CD4-positive, alpha-beta memory T cell (primary cell): ENCODE data around the gene SLC1A2. TPM values are rescaled to one million over a fixed set of nuclear protein-coding genes. Genes with fewer than 3 reads are reported as not detected.

ENCODE experiments used
- CTCF ChIA-PET: fragments of 350-600 bp; sonication (Branson Sonifier 250); formaldehyde crosslinking; loops from one replicate; lab custom pipeline; 2021; ENCODE audit warnings: inconsistent platforms; ENCODE audit not compliant: partially characterized antibody; lab: Charles Lee
- POLR2A ChIA-PET: fragments of 350-600 bp; sonication (Branson Sonifier 250); formaldehyde crosslinking; loops from one replicate; lab custom pipeline; 2021; ENCODE audit not compliant: partially characterized antibody; lab: Charles Lee
- DNase-seq, 5 donors: peaks; one replicate each; pipeline versions ENCODE4 v3.0.0 to v3.0.0-alpha.2; 2020 to 2022; ENCODE audit warnings: mixed read lengths in 1 of 5
- H3K27ac ChIP-seq: one replicate; pipeline ENCODE4 v1.7.0; 2013; ENCODE audit warnings: low read depth, low read length
- H3K27me3 ChIP-seq: 2 replicates; pipeline ENCODE4 v1.7.0; 2013; ENCODE audit warnings: mild to moderate bottlenecking, low read length, moderate library complexity; ENCODE audit not compliant: insufficient read depth
- H3K36me3 ChIP-seq: 2 replicates; pipeline ENCODE4 v1.7.0; 2013; ENCODE audit warnings: mild to moderate bottlenecking, low read length, moderate library complexity; ENCODE audit not compliant: insufficient read depth
- H3K4me1 ChIP-seq: 2 replicates; pipeline ENCODE4 v1.7.0; 2013; ENCODE audit warnings: mild to moderate bottlenecking, low read length, moderate library complexity; ENCODE audit not compliant: insufficient read depth
- H3K4me3 ChIP-seq, 2 donors: one replicate each; pipeline ENCODE4 v1.7.0; 2013; ENCODE audit warnings: low read length in 2 of 2, mild to moderate bottlenecking in 1 of 2
- H3K9me3 ChIP-seq, 2 donors: one replicate each; pipeline ENCODE4 v1.7.0; 2013; ENCODE audit warnings: low read length in 2 of 2, control low read depth in 1 of 2; ENCODE audit not compliant: control insufficient read depth in 1 of 2
- H3K27ac Mint-ChIP-seq, 7 donors: one replicate each; pipeline ENCODE4 v1.8.0; 2020 to 2021; ENCODE audit warnings: mixed read lengths in 7 of 7, mild to moderate bottlenecking in 6 of 7, inconsistent platforms in 3 of 7, moderate library complexity in 3 of 7
- H3K27me3 Mint-ChIP-seq, 2 donors: one replicate each; pipeline ENCODE4 v1.8.0; 2020 to 2021; ENCODE audit warnings: mixed read lengths in 2 of 2
- H3K36me3 Mint-ChIP-seq, 2 donors: one replicate each; pipeline ENCODE4 v1.8.0; 2020 to 2021; ENCODE audit warnings: mixed read lengths in 2 of 2, inconsistent platforms in 1 of 2, mild to moderate bottlenecking in 1 of 2
- H3K4me1 Mint-ChIP-seq, 4 donors: one replicate each; pipeline ENCODE4 v1.8.0; 2020 to 2021; ENCODE audit warnings: mixed read lengths in 4 of 4, mild to moderate bottlenecking in 1 of 4
- H3K4me3 Mint-ChIP-seq, 8 donors: one replicate each; pipeline ENCODE4 v1.8.0; 2020 to 2021; ENCODE audit warnings: mixed read lengths in 8 of 8, mild to moderate bottlenecking in 7 of 8, moderate library complexity in 6 of 8, inconsistent platforms in 3 of 8
- H3K9me3 Mint-ChIP-seq, 8 donors: one replicate each; pipeline ENCODE4 v1.8.0; 2020 to 2021; ENCODE audit warnings: mixed read lengths in 8 of 8, mild to moderate bottlenecking in 5 of 8, inconsistent platforms in 3 of 8, moderate library complexity in 1 of 8
- intact Hi-C: fragments of 100-400 bp; cut with micrococcal nuclease; formaldehyde crosslinking; loops from one replicate; pipeline ENCODE4 v1.15.1; 2023
- polyA plus RNA-seq, 2 donors: library from polyadenylated mRNA; unstranded; fragments of 300-500 nt; fragmentation: Illumina TruSeq; gene quantifications; one replicate each; pipeline ENCODE4 v1.2.3, GENCODE V29; 2021
- total RNA-seq, 2 experiments: library from RNA; stranded (reverse); gene quantifications; one replicate each; pipeline ENCODE4 v1.2.3, GENCODE V29; 2021

Gene SLC1A2
- total and polyA plus RNA-seq, 4 experiments from 2014 or later, result 0.08 to 0.25 (median 0.11) TPM

DNA sequence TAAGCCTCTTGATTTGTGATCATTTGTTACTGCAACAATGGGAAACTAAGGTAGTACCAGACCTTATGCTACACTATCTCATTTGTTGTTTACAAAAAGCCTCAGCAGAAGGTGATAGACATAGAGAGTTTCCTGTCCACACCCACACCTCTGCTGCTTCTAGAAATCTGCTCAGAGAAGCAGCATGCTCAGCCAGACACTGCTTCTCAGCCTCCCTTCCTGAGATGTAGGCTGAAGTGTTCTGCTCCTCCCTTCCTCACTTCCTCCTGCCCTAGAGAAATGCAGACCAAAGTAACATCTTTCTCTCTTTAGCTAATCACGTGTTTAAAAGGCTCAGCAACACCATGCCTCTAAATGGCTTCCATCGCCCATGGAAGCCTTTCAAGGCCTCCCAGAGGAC lies 88.4 kb downstream of the SLC1A2 start:
- peaks cover 48 to 71% (median 62%) of the 10 kb centered on the region in 4 donors for H3K4me1 Mint-ChIP-seq
- H3K27me3 Mint-ChIP-seq, result no peaks in the 10 kb centered on the region
- POLR2A ChIA-PET, result interaction anchor here (0.6 to 3.4 kb wide), 28 partner anchors 9 to 334 kb away, joined by 3 to 30 read pairs (median 4); partner anchors contain the start of gene CD44
- H3K9me3 Mint-ChIP-seq, result peaks cover 0 to 8% (median 3%) of the 10 kb centered on the region in 8 donors
- H3K27me3 ChIP-seq, result no peaks in the 10 kb centered on the region
- no peaks in the 10 kb centered on the region for H3K9me3 ChIP-seq
- peak; percentile 67 to 76 (median 72) for DNase-seq
- H3K36me3 ChIP-seq, result no peaks in the 10 kb centered on the region
- H3K27ac Mint-ChIP-seq, result peak overlapping the region; percentile 84 to 95 (median 92)
- H3K36me3 Mint-ChIP-seq, result peaks cover 0 to 2% of the 10 kb centered on the region in 2 donors
- H3K4me3 ChIP-seq, result peak overlapping the region in 1 of 2 donors; percentile 1
- intact Hi-C loops, result loop anchor here (1.0 to 5.0 kb wide), 2 partner anchors 18 to 41 kb away; no protein-coding TSS in a partner anchor
- H3K27ac ChIP-seq, result peak overlapping the region; percentile 47
- CTCF ChIA-PET, result interaction anchor here (0.7 to 4.3 kb wide), 7 partner anchors 13 to 98 kb away, joined by 3 to 28 read pairs (median 5); no protein-coding TSS in a partner anchor
- peaks cover 63% of the 10 kb centered on the region for H3K4me1 ChIP-seq
- peak overlapping the region in 7 of 8 donors; percentile 3 to 81 (median 34) for H3K4me3 Mint-ChIP-seq

DNA sequence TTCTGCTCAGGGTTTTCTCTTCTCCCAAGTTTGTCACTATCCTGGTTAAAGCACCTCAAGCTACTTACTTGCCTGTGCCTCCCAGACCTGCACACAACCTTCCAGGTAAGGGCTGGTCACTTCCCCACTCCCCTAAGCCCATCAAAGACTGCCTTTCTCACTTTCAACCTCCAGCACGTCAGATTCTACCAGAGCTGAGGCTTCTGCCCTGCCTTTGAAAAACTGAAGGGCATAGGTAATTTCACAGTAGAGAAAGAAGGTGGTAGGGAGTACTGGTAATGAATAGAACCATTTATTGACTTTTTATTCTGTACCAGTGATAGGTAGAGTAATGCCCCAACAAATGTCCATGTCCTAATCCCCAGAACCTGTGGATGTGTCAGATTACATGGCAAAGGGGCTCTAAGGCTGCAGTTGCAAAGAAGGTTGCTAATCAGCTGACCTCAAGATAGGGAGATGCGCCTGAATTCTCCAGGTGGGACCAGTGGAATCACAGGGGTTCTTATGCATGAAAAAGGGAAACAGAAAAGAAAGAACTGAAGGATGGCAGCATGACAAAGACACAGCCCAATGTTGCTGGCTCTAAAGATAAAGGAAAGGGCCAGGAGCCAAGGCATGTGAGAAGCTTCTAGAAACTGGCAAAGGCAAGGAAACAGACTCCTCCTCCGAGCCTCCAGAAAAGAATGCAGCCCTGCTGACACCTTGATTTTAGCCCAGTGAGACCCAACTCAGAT lies 89.0 kb downstream of the SLC1A2 start:
- intact Hi-C loops, result loop anchor here (5.0 kb wide), 1 partner anchor 42 kb away; no protein-coding TSS in a partner anchor

DNA sequence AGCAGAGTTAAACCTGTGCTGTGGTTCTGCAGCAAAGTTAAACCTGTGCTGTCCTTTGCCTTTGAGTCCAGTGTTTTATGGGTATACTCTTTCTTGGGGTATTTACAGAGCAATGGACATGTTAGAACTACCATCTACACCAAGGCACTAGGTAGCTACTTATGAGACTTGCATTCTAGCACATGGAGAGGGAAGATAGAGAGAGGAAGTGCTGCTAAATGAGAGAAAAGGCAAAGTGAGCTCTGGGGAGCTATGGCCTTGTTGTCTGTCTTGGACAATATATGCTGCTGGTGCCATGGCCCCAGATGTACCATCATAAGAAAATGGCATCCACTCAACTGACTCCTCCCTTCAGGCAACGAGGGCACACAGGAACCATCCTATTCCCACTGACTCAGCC lies 91.5 kb downstream of the SLC1A2 start:
- no peaks in the 10 kb centered on the region for H3K36me3 ChIP-seq
- no peaks in the 10 kb centered on the region for H3K27me3 Mint-ChIP-seq
- H3K36me3 Mint-ChIP-seq, result peaks cover 2 to 4% of the 10 kb centered on the region in 2 donors
- H3K27ac ChIP-seq, result no peak overlapping the region
- intact Hi-C loops, result no loop called here
- ChIA-PET CTCF (interaction anchor here (0.6 to 4.3 kb wide), 7 partner anchors 10 to 83 kb away, joined by 3 to 28 read pairs (median 3); no protein-coding TSS in a partner anchor), POLR2A (interaction anchor here (0.8 to 1.4 kb wide), 5 partner anchors 9 to 162 kb away, joined by 3 to 5 read pairs (median 4); no protein-coding TSS in a partner anchor)
- H3K4me1 Mint-ChIP-seq, result peaks cover 42 to 75% (median 59%) of the 10 kb centered on the region in 4 donors
- H3K4me3 Mint-ChIP-seq, result no peak overlapping the region
- no peaks in the 10 kb centered on the region for H3K27me3 ChIP-seq
- H3K4me3 ChIP-seq, result no peak overlapping the region
- H3K9me3 Mint-ChIP-seq, result peaks cover 0 to 8% (median 3%) of the 10 kb centered on the region in 8 donors
- H3K4me1 ChIP-seq, result peaks cover 54% of the 10 kb centered on the region
- peak overlapping the region in 5 of 7 donors; percentile 50 to 77 (median 74) for H3K27ac Mint-ChIP-seq
- DNase-seq, result no peak
- no peaks in the 10 kb centered on the region for H3K9me3 ChIP-seq

More for the DNA sequence above, 89.0 kb downstream of the SLC1A2 start:
- Mint-ChIP-seq H3K4me1 (peaks cover 49 to 73% (median 63%) of the 10 kb centered on the region in 4 donors), H3K4me3 (peak overlapping the region in 7 of 8 donors; percentile 3 to 81 (median 50)), H3K36me3 (peaks cover 1 to 2% of the 10 kb centered on the region in 2 donors), H3K27me3 (no peaks in the 10 kb centered on the region), H3K27ac (peak overlapping the region; percentile 84 to 95 (median 92)), H3K9me3 (peaks cover 0 to 8% (median 3%) of the 10 kb centered on the region in 8 donors)
- H3K27me3 ChIP-seq, result no peaks in the 10 kb centered on the region
- no peaks in the 10 kb centered on the region for H3K9me3 ChIP-seq
- peaks cover 63% of the 10 kb centered on the region for H3K4me1 ChIP-seq
- DNase-seq, result no peak
- CTCF ChIA-PET, result interaction anchor here (0.9 to 4.3 kb wide), 12 partner anchors 10 to 74 kb away, joined by 3 to 28 read pairs (median 4); no protein-coding TSS in a partner anchor
- H3K4me3 ChIP-seq, result peak overlapping the region in 1 of 2 donors; percentile 1
- H3K36me3 ChIP-seq, result no peaks in the 10 kb centered on the region
- POLR2A ChIA-PET, result interaction anchor here (0.7 to 3.4 kb wide), 26 partner anchors 8 to 333 kb away, joined by 3 to 30 read pairs (median 4); partner anchors contain the start of gene CD44
- peak overlapping the region; percentile 47 for H3K27ac ChIP-seq

DNA sequence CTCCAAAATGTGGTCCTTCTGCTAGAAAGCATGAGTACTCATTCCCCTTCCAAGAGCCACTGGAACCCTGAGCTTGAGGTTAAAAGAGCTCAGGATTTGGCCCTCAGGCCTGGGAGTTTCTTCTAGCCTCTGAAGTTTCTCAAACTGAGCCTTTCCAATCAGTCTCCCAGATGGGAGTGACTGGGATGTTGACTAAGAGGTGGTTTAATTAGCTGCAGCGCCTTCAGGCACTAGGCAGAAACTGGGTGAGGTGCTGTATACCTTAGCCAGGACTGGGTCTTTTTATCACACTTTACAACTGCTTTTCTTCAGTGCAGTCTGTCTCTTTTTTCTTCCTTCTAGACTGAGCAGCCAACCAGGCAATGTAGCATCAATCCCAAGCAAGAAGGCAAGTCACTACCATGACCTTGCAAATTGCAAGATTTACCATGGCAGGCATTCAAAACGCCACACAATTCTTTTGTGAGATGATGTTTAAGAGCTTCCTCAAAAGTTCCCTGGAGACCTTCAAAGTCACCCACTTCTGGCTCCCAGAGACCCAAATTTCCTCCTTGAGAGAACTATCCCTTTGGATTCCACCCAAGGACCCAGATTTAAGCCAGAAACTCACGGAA lies 93.0 kb downstream of the SLC1A2 start:
- no peaks in the 10 kb centered on the region for H3K27me3 ChIP-seq
- H3K4me1 ChIP-seq, result peaks cover 39% of the 10 kb centered on the region
- H3K36me3 ChIP-seq, result no peaks in the 10 kb centered on the region
- Mint-ChIP-seq H3K27ac (peak overlapping the region in 1 of 7 donors; percentile 13), H3K36me3 (peaks cover 2 to 4% of the 10 kb centered on the region in 2 donors), H3K27me3 (no peaks in the 10 kb centered on the region), H3K9me3 (peaks cover 0 to 8% (median 3%) of the 10 kb centered on the region in 8 donors), H3K4me1 (peaks cover 34 to 62% (median 48%) of the 10 kb centered on the region in 4 donors), H3K4me3 (no peak overlapping the region)
- ChIA-PET CTCF (interaction anchor here (0.7 to 1.4 kb wide), 2 partner anchors 20 to 251 kb away, joined by 5 to 6 read pairs; no protein-coding TSS in a partner anchor), POLR2A (no interaction called here)
- DNase-seq, result no peak
- H3K4me3 ChIP-seq, result no peak overlapping the region
- no peak overlapping the region for H3K27ac ChIP-seq
- intact Hi-C loops, result no loop called here
- no peaks in the 10 kb centered on the region for H3K9me3 ChIP-seq

DNA sequence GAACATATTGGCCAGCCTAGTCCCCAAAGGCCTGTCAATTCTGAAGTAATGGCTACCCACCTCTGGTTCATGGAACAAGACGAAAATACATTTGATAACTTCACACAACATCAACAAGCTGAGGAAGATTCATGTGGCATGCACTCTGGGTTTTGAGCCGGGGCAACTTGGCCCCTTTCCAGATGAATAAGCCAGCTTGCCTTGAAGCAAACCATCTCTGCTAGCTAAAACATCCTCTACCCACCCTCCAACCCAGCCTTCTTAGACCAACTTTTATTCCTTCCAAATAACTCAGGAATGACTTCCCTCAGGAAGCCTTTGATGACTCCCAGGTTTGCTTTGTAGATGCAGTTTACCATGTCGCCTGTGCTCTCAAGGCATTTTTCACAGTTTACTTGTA lies 94.4 kb downstream of the SLC1A2 start:
- intact Hi-C loops, result no loop called here
- H3K4me3 ChIP-seq, result no peak overlapping the region
- H3K36me3 ChIP-seq, result no peaks in the 10 kb centered on the region
- no peak overlapping the region for H3K4me3 Mint-ChIP-seq
- DNase-seq, result no peak
- POLR2A ChIA-PET, result no interaction called here
- peaks cover 27 to 48% (median 35%) of the 10 kb centered on the region in 4 donors for H3K4me1 Mint-ChIP-seq
- peaks cover 0 to 8% (median 3%) of the 10 kb centered on the region in 8 donors for H3K9me3 Mint-ChIP-seq
- no peaks in the 10 kb centered on the region for H3K27me3 ChIP-seq
- no peak overlapping the region for H3K27ac ChIP-seq
- H3K4me1 ChIP-seq, result peaks cover 25% of the 10 kb centered on the region
- H3K27me3 Mint-ChIP-seq, result no peaks in the 10 kb centered on the region
- H3K9me3 ChIP-seq, result no peaks in the 10 kb centered on the region
- CTCF ChIA-PET, result interaction anchor here (1.6 kb wide), 1 partner anchor 10 kb away, joined by 6 read pairs; no protein-coding TSS in a partner anchor
- no peak overlapping the region for H3K27ac Mint-ChIP-seq
- H3K36me3 Mint-ChIP-seq, result peaks cover 0 to 4% of the 10 kb centered on the region in 2 donors

DNA sequence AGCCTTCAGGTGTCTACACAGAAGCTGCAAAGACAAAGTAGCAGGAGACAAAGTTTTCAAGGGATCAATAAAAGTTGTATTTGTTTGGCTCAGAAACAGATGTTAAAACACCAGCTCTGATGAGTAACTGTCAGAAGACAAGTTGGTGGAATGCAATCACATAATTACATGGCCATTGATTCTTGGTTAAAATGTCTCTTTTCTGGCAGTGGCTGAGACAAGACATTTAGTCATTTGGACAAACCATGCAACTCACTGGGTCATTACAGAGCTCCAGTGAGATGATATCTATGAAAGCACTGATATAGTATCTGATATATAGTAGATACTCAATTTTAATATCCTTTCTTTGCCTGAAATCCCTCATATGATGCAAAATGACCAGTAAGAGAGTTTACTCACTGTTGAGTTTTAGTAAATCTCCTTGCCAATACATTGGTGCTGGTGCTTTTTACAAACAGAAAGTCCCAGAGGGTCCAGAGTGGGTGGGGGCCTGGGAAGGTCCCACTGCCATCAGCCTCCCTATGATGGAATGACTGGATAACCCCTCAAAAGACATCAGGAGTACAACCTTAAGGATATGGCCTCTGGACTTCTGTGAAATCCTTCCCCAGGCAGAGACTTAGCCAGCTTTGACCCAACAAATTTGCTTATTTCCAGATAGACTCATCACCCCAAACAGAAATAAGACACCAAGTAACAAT lies 95.0 kb downstream of the SLC1A2 start:
- Mint-ChIP-seq H3K9me3 (peaks cover 0 to 8% (median 3%) of the 10 kb centered on the region in 8 donors), H3K4me1 (peaks cover 26 to 46% (median 34%) of the 10 kb centered on the region in 4 donors), H3K36me3 (peaks cover 0 to 4% of the 10 kb centered on the region in 2 donors), H3K27ac (peak overlapping the region in 1 of 7 donors; percentile 48), H3K4me3 (no peak overlapping the region), H3K27me3 (no peaks in the 10 kb centered on the region)
- H3K9me3 ChIP-seq, result no peaks in the 10 kb centered on the region
- no peak overlapping the region for H3K4me3 ChIP-seq
- no peaks in the 10 kb centered on the region for H3K27me3 ChIP-seq
- no peak for DNase-seq
- CTCF ChIA-PET, result interaction anchor here (1.3 to 1.6 kb wide), 2 partner anchors 9 to 19 kb away, joined by 4 to 6 read pairs; no protein-coding TSS in a partner anchor
- POLR2A ChIA-PET, result interaction anchor here (1.2 kb wide), 1 partner anchor 10 kb away, joined by 3 read pairs; no protein-coding TSS in a partner anchor
- no peak overlapping the region for H3K27ac ChIP-seq
- H3K4me1 ChIP-seq, result peaks cover 25% of the 10 kb centered on the region
- intact Hi-C loops, result no loop called here
- H3K36me3 ChIP-seq, result no peaks in the 10 kb centered on the region
